ENCODE data around the gene SMAD7.

Gene SMAD7

GRCh38 chr18:48986851-48987761, 36.3 kb upstream of the SMAD7 start:
- no peak for DNase-seq

GRCh38 chr18:48985161-48985560, 34.4 kb upstream of the SMAD7 start:
- no peak for DNase-seq

DNA sequence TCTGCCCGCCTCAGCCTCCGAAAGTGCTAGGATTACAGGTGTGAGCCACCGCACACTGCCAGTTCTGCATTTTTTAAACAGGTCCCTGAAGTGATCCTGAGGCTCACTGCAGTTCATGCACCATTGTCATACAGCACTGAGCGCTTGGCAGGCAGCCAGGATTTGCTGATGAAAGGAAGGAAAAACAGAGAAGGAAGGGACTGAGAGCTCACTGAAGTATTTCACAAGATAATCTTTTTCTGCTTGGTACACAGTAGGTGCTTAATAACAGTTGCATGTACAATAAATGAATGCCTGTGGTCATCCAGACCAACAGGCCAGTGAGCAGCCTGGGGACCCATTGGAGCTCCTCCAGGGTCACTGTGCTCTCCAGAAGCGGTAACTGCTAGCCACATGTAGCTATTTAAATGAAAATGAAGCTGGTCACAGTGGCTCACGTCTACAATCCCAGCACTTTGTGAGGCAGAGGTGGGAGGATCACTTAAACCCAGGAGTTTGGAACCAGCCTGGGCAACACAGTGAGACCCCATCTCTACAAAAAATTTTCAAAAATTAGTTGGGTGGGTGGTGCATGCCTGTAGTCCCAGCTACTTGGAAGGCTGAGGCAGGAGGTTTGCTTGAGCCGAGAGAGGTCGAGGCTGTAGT, 33.1 kb upstream of the SMAD7 start:
- no peak for DNase-seq

- DNase-seq = no peak
Measured at GRCh38 chr18:48982266-48982665, 31.5 kb upstream of the SMAD7 start.

- DNase-seq = no peak
Measured at GRCh38 chr18:48979944-48980890, 29.5 kb upstream of the SMAD7 start.

DNA sequence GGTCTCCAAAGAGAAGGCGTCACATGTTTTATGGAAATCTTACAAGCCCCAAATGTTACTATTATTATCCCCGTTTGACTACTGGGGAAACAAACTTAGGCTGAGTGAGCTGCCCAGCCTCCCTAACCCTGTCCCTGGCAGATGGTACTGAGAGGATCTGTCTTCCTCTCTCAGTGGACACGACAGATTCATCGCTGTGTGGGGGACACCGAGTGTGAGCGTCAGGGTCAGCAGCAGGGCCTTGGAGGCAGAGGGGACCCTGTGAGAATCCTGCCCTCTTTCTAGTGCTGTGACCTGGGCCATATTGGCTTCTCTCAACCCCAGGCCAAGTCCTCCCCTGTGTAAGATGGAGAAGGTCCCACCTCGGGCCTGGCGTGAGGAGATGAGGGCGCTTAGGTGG, 27.1 kb upstream of the SMAD7 start:
- DNase-seq = no peak

- DNase-seq = no peak
Measured at GRCh38 chr18:48975817-48976649, 25.3 kb upstream of the SMAD7 start.

DNA sequence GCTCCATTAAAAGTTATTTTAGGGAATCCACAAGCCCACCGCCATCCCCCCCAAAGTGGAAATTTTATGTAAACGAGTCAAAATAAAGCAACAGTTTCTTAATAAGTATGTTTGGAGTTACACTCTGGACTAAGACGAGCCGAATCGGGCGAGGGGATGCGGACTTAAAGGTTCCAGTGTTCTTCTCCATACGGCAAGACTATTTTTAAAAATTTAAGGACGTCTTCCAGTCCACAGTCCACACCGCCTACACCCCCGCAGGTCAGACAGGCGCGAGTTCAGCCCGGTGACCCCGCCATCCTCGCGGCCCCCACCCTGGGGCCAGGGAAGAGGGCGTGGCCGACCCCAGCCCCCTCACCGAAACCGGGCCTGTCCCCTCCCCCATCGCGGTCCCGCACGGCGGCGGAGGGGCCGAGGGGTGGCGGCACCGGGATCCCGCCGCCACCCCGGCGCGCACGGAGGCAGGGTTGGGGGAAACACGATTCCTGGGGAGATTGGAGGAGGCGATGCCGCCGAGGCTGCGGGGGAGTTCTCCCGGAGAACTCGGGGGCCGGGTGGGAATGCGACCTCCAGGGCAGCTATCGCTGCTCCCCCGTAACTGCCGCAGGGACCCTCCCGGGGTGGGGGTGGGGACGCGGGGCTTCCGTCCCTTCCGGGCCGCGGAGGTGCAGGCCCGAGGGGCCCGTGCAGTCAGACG, 24.5 kb upstream of the SMAD7 start:
- no peak for DNase-seq

- DNase-seq = no peak
Measured at GRCh38 chr18:48974304-48975119, 23.7 kb upstream of the SMAD7 start.

GRCh38 chr18:48973731-48974130, 23.0 kb upstream of the SMAD7 start:
- no peak for DNase-seq

GRCh38 chr18:48968412-48969215, 17.8 kb upstream of the SMAD7 start:
- DNase-seq = no peak

DNA sequence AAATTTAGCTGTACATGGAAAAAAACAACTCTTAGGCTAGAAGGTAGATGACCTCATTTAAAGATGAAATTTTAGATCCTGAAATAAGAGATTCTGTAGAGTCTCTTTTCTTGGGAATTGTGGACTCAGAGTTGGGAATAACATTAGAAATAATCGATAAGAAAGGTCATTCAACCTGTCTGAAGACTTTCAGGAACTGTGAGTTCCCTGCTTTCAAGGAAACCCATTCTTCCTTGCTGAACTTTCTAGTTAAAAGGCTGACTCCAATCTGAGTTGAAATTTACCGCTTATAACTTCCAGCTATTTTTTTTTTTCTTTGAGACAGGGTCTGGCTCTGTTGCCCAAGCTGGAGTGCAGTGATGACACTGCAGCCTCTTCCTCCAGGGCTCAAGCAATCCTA, 16.8 kb upstream of the SMAD7 start:
- DNase-seq = no peak

GRCh38 chr18:48966523-48966922, 15.8 kb upstream of the SMAD7 start:
- no peak for DNase-seq

DNA sequence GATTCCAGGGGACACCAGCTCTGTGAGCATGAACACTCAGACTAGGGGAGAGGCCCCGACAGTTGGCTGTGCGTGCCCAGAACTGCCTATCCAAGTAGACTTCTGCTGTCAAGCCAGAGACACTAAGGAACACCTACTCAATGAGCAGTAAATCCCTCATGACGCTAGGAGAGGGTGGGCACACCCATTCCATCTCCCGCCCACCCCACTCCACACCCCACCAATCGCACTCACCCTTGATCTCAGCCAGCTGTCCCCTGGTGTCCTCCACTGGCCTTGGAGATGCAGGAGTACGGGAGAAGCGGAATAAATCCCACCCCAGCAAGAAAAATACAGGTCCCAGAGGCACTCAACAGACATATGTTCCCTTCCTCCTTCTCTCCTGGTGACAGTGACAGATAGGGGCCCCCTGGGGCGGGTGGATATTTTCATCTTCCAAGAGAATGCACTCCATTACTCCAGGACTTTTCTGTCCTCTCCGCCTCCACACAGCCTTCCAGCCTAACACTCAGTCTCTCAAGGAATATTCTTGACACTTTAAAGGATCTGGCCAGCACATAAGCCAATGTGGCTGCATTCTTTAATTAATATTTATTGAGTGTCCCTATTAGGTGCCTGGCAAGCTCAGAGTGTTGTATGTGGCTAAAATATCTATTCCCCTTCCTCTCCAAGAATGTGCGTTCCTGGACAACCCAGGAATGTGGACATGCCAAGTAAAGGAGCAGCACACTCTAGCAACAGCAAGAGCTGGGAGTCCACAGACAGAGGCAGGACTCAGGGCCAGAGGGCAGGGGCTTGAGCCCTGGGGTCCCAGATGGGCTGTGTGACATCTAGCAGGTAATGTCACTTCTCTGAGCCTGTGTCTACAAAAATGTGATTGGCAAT, 13.1 kb upstream of the SMAD7 start:
- no peak for DNase-seq

- DNase-seq = no peak
Measured at GRCh38 chr18:48962994-48963561, 12.3 kb upstream of the SMAD7 start.

DNA sequence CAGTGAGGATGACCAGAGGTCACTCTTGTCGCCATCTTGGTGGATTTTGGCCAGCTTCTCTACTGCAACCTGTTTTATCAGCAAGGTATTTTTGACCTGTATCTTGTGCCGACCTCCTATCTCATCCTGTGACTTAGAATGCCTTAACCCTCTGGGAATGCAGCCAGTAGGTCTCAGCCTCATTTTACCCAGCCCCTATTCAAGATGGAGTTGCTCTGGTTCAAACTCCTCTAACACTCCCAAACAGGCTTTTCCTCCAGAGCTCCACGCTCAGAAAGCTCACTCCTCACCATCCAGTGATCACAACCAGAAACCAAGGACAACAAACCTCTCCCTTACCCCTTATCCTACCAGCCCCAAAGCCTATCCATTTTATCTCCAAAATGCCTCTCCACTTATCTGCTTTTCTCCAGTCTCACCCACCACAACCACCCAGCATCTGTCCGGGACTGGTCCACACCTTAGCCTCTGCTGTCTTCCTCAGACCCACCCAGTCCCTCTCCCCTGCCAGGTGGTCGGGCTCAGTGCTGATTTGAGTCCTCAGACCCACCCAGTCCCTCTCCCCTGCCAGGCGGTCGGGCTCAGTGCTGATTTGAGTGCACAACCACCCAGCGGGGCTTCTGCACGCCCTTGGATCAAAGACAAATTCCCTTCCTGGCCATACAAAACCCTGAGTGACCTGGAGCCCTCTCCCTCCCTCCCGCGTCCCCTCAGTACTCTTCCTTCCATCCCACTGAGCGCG, 11.7 kb upstream of the SMAD7 start:
- DNase-seq = no peak

DNA sequence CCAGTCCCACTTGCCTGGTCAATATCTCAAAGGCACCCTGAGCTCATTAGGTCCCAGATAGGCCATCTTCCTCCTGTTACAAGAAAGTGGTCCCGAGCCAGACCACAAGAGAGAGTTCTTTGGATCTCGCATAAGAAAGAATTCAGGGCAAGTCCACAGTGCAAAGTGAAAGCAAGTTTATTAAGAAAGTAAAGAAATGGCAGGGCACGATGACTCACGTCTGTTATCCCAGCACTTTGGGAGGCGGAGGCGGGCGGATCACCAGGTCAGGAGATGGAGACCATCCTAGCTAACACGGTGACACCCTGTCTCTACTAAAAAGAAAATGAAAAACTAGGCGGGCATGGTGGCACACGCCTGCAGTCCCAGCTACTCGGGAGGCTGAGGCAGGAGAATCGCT, 10.8 kb upstream of the SMAD7 start:
- DNase-seq = no peak

Measured in NCI-H446 treated with DMSO at 0.1 percent for 48 hours (cell line).